Transverse colon (tissue), 4 donors: Measurements from ENCODE around the gene OOEP. TPM values are rescaled to one million over a fixed set of nuclear protein-coding genes. Genes with fewer than 3 reads are reported as not detected.
"Not testable (repeated sequence)": the region's sequence is repeated elsewhere in the genome, so short reads cannot be mapped to it uniquely, and the experiment has no call there.

Experiments used
- DNase-seq: peaks from one replicate; pipeline ENCODE4 v3.0.0-alpha.2; 2019
- H3K27ac ChIP-seq, 4 donors: fragments of 200-600 bp; sonication (generic); 2 replicates each; pipeline ENCODE4 v1.5.1; 2016 to 2018; ENCODE audit warnings: inconsistent platforms in 4 of 4
- H3K27me3 ChIP-seq: fragments of 200-600 bp; sonication (generic); 2 replicates; pipeline ENCODE4 v1.5.1; 2017; ENCODE audit warnings: inconsistent platforms
- H3K36me3 ChIP-seq, 4 donors: fragments of 200-600 bp; sonication (generic); 2 replicates each; pipeline ENCODE4 v1.5.1; 2017 to 2019; ENCODE audit warnings: inconsistent platforms in 4 of 4
- H3K4me1 ChIP-seq, 4 donors: fragments of 200-600 bp; sonication (generic); 2 replicates each; pipeline ENCODE4 v1.5.1; 2017 to 2020; ENCODE audit warnings: inconsistent platforms in 4 of 4
- H3K4me3 ChIP-seq, 4 donors: fragments of 200-600 bp; sonication (generic); 1 replicate in 1 of 4; 2 replicates in 3 of 4; pipeline versions ENCODE4 v1.5.1 to v1.6.1; 2017 to 2019; ENCODE audit warnings: inconsistent platforms in 4 of 4
- H3K9me3 ChIP-seq, 2 donors: fragments of 200-600 bp; sonication (generic); 2 replicates each; pipeline ENCODE4 v1.5.1; 2017 to 2019; ENCODE audit warnings: inconsistent platforms in 2 of 2
- CTCF ChIP-seq, 5 experiments: fragments of 200-600 bp in 3 of 5; fragments of 450-650 bp in 2 of 5; sonication (generic) in 3 of 5; IDR thresholded peaks; 1 replicate in 2 of 5; 2 replicates in 3 of 5; pipeline ENCODE4 v1.5.1; 2016 to 2017; ENCODE audit warnings: antibody characterized with exemption in 5 of 5, inconsistent platforms in 3 of 5, mild to moderate bottlenecking in 2 of 5, moderate library complexity in 1 of 5
- EP300 ChIP-seq: sonication (generic); formaldehyde crosslinking; IDR thresholded peaks from one replicate; pipeline ENCODE4 v1.6.1; 2017; ENCODE audit warnings: antibody characterized with exemption, low read depth
- POLR2A ChIP-seq: fragments of 450-650 bp; IDR thresholded peaks from one replicate; pipeline ENCODE4 v1.6.1; 2016; ENCODE audit warnings: antibody characterized with exemption, mild to moderate bottlenecking, moderate library complexity
- POLR2AphosphoS5 ChIP-seq, 3 donors: sonication (generic); formaldehyde crosslinking; IDR thresholded peaks; one replicate each; pipeline ENCODE4 v1.6.1; 2016; ENCODE audit warnings: antibody characterized with exemption in 3 of 3
- WGBS, 2 donors: methylation state at CpG; one replicate each; pipeline ENCODE4 v1.1.5; 2018; ENCODE audit warnings: low coverage in 1 of 2; 5-methylcytosine and 5-hydroxymethylcytosine counted together
- in situ Hi-C, 4 donors: fragments of 200-750 bp; cut with MboI; loops; one replicate each; pipeline versions ENCODE4 v1.15.0 to v1.15.1; 2017; ENCODE audit warnings: low sequenced_read_pairs in 3 of 4, low pct_ligation_motif_present in 1 of 4, low pct_unique_long_range_greater_than_20kb in 1 of 4
- intact Hi-C: fragments of 100-400 bp; cut with DNase I; formaldehyde crosslinking; loops from one replicate; pipeline ENCODE4 v1.15.1; 2023; ENCODE audit warnings: low total_unique reads
- total RNA-seq, 4 donors: library from RNA; depleted of rRNA; stranded (reverse); fragments of >200 nt; gene quantifications; one replicate each; pipeline ENCODE4 v1.1.0, GENCODE V29; 2016

OOEP gene
- total RNA-seq, 4 donors from 2014 or later: not detected

GRCh38 chr6:73382462-73383113 is 12.9 kb upstream of the OOEP start:
- TF ChIP-seq POLR2A (no peak), EP300 (no peak)
- Histone ChIP-seq H3K27ac (no peak overlapping the region), H3K27me3 (no peaks in the 10 kb centered on the region), H3K4me3 (no peak overlapping the region), H3K36me3 (no peaks in the 10 kb centered on the region), H3K4me1 (no peaks in the 10 kb centered on the region), H3K9me3 (no peaks in the 10 kb centered on the region)
- no peak for DNase-seq
- in situ Hi-C loops (no loop called here), intact Hi-C loops (no loop called here)
- 76 to 90% methylated on average over 2 to 6 of the region's 6 CpGs for WGBS, 2 donors

- DNase-seq, in situ Hi-C loops, H3K36me3 ChIP-seq, intact Hi-C loops, H3K9me3 ChIP-seq, H3K4me3 ChIP-seq, H3K4me1 ChIP-seq, H3K27ac ChIP-seq, H3K27me3 ChIP-seq: not testable (repeated sequence)
- 93 to 100% methylated on average over 3 to 10 of the region's 10 CpGs for WGBS, 2 donors
Measured at GRCh38 chr6:73381531-73381930, 11.8 kb upstream of the OOEP start.

GRCh38 chr6:73377225-73377624 is 7.5 kb upstream of the OOEP start:
- no peaks in the 10 kb centered on the region for H3K9me3 ChIP-seq
- H3K27me3 ChIP-seq: no peaks in the 10 kb centered on the region
- intact Hi-C loops (no loop called here), in situ Hi-C loops (no loop called here)
- no peak overlapping the region for H3K4me3 ChIP-seq
- TF ChIP-seq POLR2AphosphoS5 (IDR thresholded peaks at IDR 0.05) (no peak), POLR2A (no peak), EP300 (no peak), CTCF (IDR thresholded peaks at IDR 0.05) (no peak)
- DNase-seq: no peak
- H3K4me1 ChIP-seq: no peaks in the 10 kb centered on the region
- no peaks in the 10 kb centered on the region for H3K36me3 ChIP-seq
- H3K27ac ChIP-seq: no peak overlapping the region
- WGBS, 2 donors: 37% methylated on average over 3 of the region's 3 CpGs; no CpG with 5 or more reads in 1 of the 2 donors

GRCh38 chr6:73375216-73375615 is 5.5 kb upstream of the OOEP start:
- WGBS, 2 donors: 40 to 84% methylated on average over 1 of the region's 1 CpG
- no peak for TF ChIP-seq POLR2AphosphoS5 (IDR thresholded peaks at IDR 0.05)
- no peak for TF ChIP-seq CTCF (IDR thresholded peaks at IDR 0.05)
- no peak for TF ChIP-seq POLR2A
- no peak for TF ChIP-seq EP300
- DNase-seq: no peak
- in situ Hi-C loops (no loop called here), intact Hi-C loops (no loop called here)
- H3K27ac ChIP-seq: no peak overlapping the region
- H3K4me1 ChIP-seq: no peaks in the 10 kb centered on the region
- no peak overlapping the region for H3K4me3 ChIP-seq
- no peaks in the 10 kb centered on the region for H3K9me3 ChIP-seq
- no peaks in the 10 kb centered on the region for H3K36me3 ChIP-seq
- H3K27me3 ChIP-seq: no peaks in the 10 kb centered on the region

GRCh38 chr6:73372516-73372915 is 2.8 kb upstream of the OOEP start:
- TF ChIP-seq POLR2AphosphoS5 (IDR thresholded peaks at IDR 0.05): no peak
- no peak for TF ChIP-seq EP300
- no peak for TF ChIP-seq CTCF (IDR thresholded peaks at IDR 0.05)
- TF ChIP-seq POLR2A: no peak
- intact Hi-C loops (no loop called here), in situ Hi-C loops (no loop called here)
- DNase-seq: no peak
- Histone ChIP-seq H3K27ac (no peak overlapping the region), H3K4me1 (no peaks in the 10 kb centered on the region), H3K27me3 (no peaks in the 10 kb centered on the region), H3K36me3 (no peaks in the 10 kb centered on the region), H3K9me3 (no peaks in the 10 kb centered on the region), H3K4me3 (no peak overlapping the region)
- WGBS, 2 donors: 86% methylated on average over 8 to 10 of the region's 10 CpGs
